BLaER1 treated with 17β-estradiol and CSF1 and Interleukin-3, amounts not matched to agents 10 nM and 100 nM (cell line): ENCODE measurements around the gene PTPRN2.
"Not testable (repeated sequence)": the region's sequence is repeated elsewhere in the genome, so short reads cannot be mapped to it uniquely, and the experiment has no call there.

ENCODE experiments used
- H3K27ac ChIP-seq, 11 experiments: shearing (Covaris generic); formaldehyde crosslinking; 2 replicates each; pipeline ENCODE4 v1.8.1; 2022
- H3K27me3 ChIP-seq, 11 experiments: shearing (Covaris generic); formaldehyde crosslinking; 2 replicates each; pipeline ENCODE4 v1.8.1; 2022
- H3K36me3 ChIP-seq, 11 experiments: shearing (Covaris generic); formaldehyde crosslinking; 2 replicates each; pipeline ENCODE4 v1.8.1; 2022
- H3K4me1 ChIP-seq, 10 experiments: shearing (Covaris generic); formaldehyde crosslinking; 2 replicates each; pipeline ENCODE4 v1.8.1; 2022
- H3K4me2 ChIP-seq, 11 experiments: shearing (Covaris generic); formaldehyde crosslinking; 2 replicates each; pipeline ENCODE4 v1.8.1; 2022
- H3K4me3 ChIP-seq, 10 experiments: shearing (Covaris generic); formaldehyde crosslinking; 2 replicates each; pipeline ENCODE4 v1.8.1; 2022
- H3K9ac ChIP-seq, 11 experiments: shearing (Covaris generic); formaldehyde crosslinking; 2 replicates each; pipeline ENCODE4 v1.8.1; 2022
- H3K9me3 ChIP-seq, 11 experiments: shearing (Covaris generic); formaldehyde crosslinking; replicated peaks in 1 of 11; 2 replicates each; pipeline ENCODE4 v1.8.1; 2022
- H4K20me1 ChIP-seq, 11 experiments: shearing (Covaris generic); formaldehyde crosslinking; 2 replicates each; pipeline ENCODE4 v1.8.1; 2022
- Cebpa-rat ChIP-seq, 11 experiments: shearing (Covaris generic); IDR thresholded peaks; 2 replicates each; pipeline ENCODE4 v1.8.1; 2022

PTPRN2 gene

DNA sequence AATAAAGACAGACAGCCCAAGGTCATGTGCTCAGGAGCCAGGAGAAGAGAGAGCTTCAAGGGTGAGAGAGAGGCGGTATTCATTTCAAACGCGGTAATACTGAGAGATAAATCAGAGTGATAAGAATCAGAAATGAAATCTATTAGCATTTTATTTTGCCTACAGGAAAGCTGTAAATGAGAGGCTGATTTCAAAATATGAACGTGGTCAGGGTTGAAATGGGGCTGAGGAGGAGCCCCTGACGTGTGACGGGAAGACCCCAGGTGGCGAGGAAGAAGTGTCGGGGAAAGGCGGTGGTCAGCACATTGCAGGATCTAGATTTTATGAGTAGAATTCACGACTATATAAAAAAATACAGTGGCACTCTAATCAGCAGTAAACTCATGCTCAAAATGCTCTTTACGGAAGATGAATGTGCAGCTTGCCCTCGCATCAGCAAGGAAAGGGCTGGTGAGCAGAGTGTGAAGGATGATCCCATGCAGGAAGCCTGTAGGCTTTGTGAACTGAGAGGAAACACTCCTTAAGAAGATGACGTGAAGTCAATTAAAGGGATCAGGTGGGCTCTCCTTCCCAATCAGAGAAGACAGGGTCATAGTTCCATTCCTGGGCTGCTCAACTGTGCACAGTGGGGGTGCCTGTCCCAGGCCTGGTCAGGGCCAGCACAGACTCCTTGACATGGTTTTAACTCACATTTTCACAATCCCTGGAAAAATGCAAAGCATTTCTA, 360.2 kb downstream of the PTPRN2 start:
- no peak for TF ChIP-seq Cebpa-rat (IDR thresholded peaks at IDR 0.05)
- Histone ChIP-seq H3K27ac (no peak overlapping the region), H4K20me1 (no peaks in the 10 kb centered on the region), H3K36me3 (peaks cover 0 to 4% (median 0%) of the 10 kb centered on the region in 11 experiments; a peak in 1 of 22 replicates), H3K27me3 (no peaks in the 10 kb centered on the region), H3K4me3 (no peak overlapping the region), H3K9me3 (peaks cover 21 to 33% (median 27%) of the 10 kb centered on the region in 11 experiments), H3K4me1 (no peaks in the 10 kb centered on the region), H3K9ac (no peak overlapping the region), H3K4me2 (no peak overlapping the region)

DNA sequence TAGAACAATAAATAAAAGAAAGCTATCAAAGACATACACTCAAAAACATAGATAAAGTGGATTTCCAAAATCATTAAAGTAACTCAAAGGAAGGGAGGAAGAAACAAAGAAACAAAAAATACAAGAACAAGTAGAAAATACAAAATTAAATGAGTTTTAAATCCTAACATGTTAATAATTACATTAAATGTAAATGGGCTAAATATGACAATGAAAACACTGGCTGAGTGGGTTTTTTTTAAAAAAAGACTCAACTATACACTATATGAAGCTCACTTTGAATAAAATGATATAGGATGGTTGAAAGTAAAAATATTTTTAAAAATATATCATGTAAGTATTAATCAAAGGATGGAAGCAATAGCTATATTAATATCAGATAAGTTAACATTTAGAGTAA, 371.4 kb downstream of the PTPRN2 start:
- Histone ChIP-seq H3K9me3 (peaks cover 41 to 62% (median 58%) of the 10 kb centered on the region in 11 experiments), H4K20me1 (no peaks in the 10 kb centered on the region), H3K4me1 (no peaks in the 10 kb centered on the region), H3K4me3 (no peak overlapping the region), H3K9ac (no peak overlapping the region), H3K27ac (no peak overlapping the region), H3K27me3 (no peaks in the 10 kb centered on the region), H3K4me2 (no peak overlapping the region), H3K36me3 (no peaks in the 10 kb centered on the region)
- TF ChIP-seq Cebpa-rat (IDR thresholded peaks at IDR 0.05), result no peak

DNA sequence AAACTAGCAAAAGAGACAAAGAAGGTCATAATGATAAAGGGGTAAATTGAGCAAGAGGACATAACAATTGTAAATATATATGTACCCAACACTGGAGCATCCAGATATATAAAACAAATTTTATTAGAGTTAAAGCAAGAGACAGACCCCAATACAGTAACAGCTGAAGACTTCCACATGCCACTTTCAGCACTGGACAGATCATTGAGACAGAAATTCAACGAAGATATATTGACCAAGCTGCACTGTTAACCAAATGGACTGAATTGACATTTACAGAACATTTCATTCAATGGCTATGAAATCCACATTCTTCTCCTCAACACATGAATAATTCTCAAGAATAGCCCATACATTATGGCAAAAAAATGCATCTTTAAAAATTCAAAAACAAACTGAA, 378.2 kb downstream of the PTPRN2 start:
- Histone ChIP-seq H3K27ac (no peak overlapping the region), H3K36me3 (no peaks in the 10 kb centered on the region), H3K4me1 (no peaks in the 10 kb centered on the region), H3K27me3 (no peaks in the 10 kb centered on the region), H3K9me3 (peaks cover 1 to 12% (median 4%) of the 10 kb centered on the region in 11 experiments; a peak in 9 of 22 replicates), H4K20me1 (no peaks in the 10 kb centered on the region), H3K4me2 (no peak overlapping the region), H3K4me3 (no peak overlapping the region), H3K9ac (no peak overlapping the region)
- no peak for TF ChIP-seq Cebpa-rat (IDR thresholded peaks at IDR 0.05)

DNA sequence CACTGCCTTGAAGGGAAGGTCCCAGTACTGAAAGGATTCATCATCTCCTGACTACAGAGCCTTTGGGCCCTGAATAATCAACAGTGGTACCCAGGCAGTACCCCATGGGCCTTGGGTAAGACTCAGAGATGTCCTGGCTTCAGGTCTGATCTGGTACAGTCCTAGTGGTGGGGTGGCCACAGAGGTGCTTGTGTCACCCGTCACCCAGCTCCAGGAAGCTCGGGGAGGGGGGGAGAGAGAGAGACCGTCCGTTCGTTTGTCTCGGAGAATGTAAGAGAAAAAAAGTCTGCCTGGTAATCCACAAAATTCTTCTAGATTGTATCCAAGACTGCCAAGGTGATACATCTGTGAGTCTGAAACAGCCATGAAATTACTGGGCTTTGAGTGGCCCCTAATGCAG, 381.3 kb downstream of the PTPRN2 start:
- Histone ChIP-seq H3K27me3 (no peaks in the 10 kb centered on the region), H3K4me3 (no peak overlapping the region), H3K9me3 (peaks cover 0 to 8% (median 0%) of the 10 kb centered on the region in 11 experiments; a peak in 1 of 22 replicates), H3K36me3 (no peaks in the 10 kb centered on the region), H4K20me1 (no peaks in the 10 kb centered on the region), H3K9ac (no peak overlapping the region), H3K27ac (no peak overlapping the region), H3K4me1 (no peaks in the 10 kb centered on the region), H3K4me2 (no peak overlapping the region)
- no peak for TF ChIP-seq Cebpa-rat (IDR thresholded peaks at IDR 0.05)

DNA sequence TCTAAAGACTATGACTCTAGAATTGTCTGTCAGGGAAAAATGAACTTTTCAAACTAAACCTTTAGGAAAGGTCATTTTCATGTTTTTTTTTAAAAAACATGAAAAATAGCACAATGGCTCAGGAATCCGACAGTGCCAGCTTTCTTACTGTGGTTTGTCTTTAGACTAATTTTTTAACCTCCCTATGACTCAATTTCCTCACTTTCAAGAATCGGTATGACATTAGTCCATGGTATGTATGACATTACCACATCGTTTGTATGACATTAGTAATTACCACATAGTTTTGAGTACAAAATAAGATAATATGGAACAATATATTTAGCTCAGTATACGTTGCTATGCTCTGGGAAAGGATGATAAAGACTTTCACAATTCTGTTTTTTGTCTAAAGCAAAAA, 383.2 kb downstream of the PTPRN2 start:
- H3K4me2 ChIP-seq, result no peak overlapping the region
- TF ChIP-seq Cebpa-rat (IDR thresholded peaks at IDR 0.05), result no peak
- no peaks in the 10 kb centered on the region for H3K4me1 ChIP-seq
- 0 out of 22 replicates have a peak, but pooled peaks cover 0 to 5% (median 0%) of the 10 kb centered on the region in 11 experiments for H3K9me3 ChIP-seq
- no peak overlapping the region for H3K4me3 ChIP-seq
- no peak overlapping the region for H3K9ac ChIP-seq
- no peak overlapping the region for H3K27ac ChIP-seq
- no peaks in the 10 kb centered on the region for H3K36me3 ChIP-seq
- no peaks in the 10 kb centered on the region for H4K20me1 ChIP-seq
- no peaks in the 10 kb centered on the region for H3K27me3 ChIP-seq

DNA sequence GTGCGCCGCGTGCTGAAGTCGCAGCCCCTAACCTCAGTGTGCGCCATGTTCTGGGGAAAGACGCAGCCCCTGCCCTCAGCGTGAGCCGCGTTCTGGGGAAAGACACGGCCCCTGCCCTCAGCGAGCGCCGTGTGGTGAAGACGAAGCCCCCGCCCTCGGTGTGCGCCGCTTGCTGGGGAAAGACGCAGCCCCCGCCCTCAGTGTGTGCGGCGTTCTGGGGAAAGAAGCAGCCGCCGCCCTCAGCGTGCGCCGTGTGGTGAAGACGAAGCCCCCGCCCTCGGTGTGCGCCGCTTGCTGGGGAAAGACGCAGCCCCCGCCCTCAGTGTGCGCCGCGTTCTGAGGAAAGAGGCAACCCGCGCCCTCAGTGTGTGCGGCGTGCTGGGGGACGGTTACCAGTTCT, 383.7 kb downstream of the PTPRN2 start:
- H3K9me3 ChIP-seq, H4K20me1 ChIP-seq, H3K4me2 ChIP-seq, H3K4me1 ChIP-seq, H3K27me3 ChIP-seq, H3K36me3 ChIP-seq, H3K27ac ChIP-seq, H3K4me3 ChIP-seq, H3K9ac ChIP-seq: not testable (repeated sequence)

DNA sequence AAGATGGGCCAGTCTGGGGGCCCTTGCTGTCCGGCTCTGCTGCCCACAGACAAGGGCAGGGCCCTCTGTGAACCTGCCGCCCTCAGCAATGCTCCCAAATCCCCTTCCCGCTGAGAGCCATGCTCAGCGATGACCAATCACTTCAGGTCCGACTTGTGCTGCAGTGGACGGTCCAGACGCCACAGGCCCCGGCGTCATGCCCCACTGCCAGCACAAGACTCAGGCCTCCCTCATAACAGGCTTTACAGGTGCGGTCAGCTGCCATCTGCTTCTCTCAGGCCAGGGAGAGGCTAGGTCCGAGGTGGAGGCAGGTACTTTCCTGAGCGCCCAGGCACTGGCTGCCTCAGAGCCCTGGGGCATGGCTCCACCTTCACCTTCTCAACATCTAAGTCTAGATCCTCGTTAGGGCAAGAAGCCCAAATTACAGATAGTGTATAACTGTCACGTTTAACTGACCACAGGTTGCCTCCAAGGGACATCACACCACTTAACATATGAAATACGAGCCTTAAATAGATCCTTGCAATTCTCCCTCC, 393.2 kb downstream of the PTPRN2 start:
- H3K4me1 ChIP-seq, result no peaks in the 10 kb centered on the region
- 0 out of 22 replicates have a peak, but pooled peaks cover 0 to 4% (median 0%) of the 10 kb centered on the region in 11 experiments for H3K36me3 ChIP-seq
- H3K27ac ChIP-seq, result no peak overlapping the region
- no peak for TF ChIP-seq Cebpa-rat (IDR thresholded peaks at IDR 0.05)
- H3K9ac ChIP-seq, result no peak overlapping the region
- no peaks in the 10 kb centered on the region for H4K20me1 ChIP-seq
- peaks cover 29 to 81% (median 61%) of the 10 kb centered on the region in 11 experiments for H3K9me3 ChIP-seq
- no peak overlapping the region for H3K4me2 ChIP-seq
- H3K27me3 ChIP-seq, result no peaks in the 10 kb centered on the region
- no peak overlapping the region for H3K4me3 ChIP-seq

DNA sequence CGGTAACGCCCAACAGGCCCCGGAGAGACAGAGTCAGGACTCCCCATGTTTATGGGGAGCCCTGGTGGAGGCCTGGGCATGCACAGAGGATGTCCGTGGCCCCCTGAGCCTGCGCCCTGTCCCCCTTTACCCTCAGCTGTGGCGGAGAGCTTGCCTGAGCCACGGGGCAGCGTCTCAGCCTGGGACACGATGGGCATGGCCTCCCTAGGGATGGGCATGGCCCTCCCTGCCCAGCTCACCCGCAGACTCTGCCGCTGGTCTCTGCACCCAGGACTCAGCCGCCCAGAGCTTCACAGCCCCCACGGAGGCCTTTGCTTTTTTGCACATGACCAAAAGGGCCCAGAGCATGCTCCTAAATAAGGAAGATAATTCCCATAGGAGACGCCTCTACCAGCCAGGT, 394.2 kb downstream of the PTPRN2 start:
- Histone ChIP-seq H3K36me3 (0 out of 22 replicates have a peak, but pooled peaks cover 0 to 4% (median 0%) of the 10 kb centered on the region in 11 experiments), H3K9ac (no peak overlapping the region), H3K4me2 (no peak overlapping the region), H3K4me3 (no peak overlapping the region), H3K4me1 (no peaks in the 10 kb centered on the region), H3K27ac (no peak overlapping the region), H3K9me3 (peaks cover 39 to 91% (median 71%) of the 10 kb centered on the region in 11 experiments), H4K20me1 (no peaks in the 10 kb centered on the region), H3K27me3 (no peaks in the 10 kb centered on the region)
- TF ChIP-seq Cebpa-rat (IDR thresholded peaks at IDR 0.05), result no peak

DNA sequence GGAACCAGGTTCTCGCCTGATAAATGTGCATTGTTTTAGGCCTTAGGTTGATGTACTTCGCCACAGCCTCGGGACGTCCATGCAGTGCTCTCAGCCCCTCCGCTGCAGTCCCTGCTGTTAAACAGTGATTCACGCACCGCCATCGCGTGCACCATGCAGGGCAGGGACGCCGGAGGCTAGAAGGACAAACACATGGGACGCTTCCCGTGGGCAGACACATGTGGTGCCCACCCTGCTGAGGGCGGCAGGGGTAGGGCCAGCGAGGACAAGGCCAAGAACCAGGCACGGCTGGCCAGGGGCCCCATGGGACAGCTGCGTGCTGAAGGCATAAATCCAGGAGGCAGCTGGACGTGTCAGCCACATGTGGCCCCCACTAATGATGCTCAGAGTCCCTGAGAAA, 394.7 kb downstream of the PTPRN2 start:
- H3K4me2 ChIP-seq, result no peak overlapping the region
- H3K36me3 ChIP-seq, result 0 out of 22 replicates have a peak, but pooled peaks cover 0 to 4% (median 0%) of the 10 kb centered on the region in 11 experiments
- H4K20me1 ChIP-seq, result no peaks in the 10 kb centered on the region
- H3K9me3 ChIP-seq, result peaks cover 39 to 93% (median 72%) of the 10 kb centered on the region in 11 experiments
- no peaks in the 10 kb centered on the region for H3K4me1 ChIP-seq
- H3K27ac ChIP-seq, result no peak overlapping the region
- no peak for TF ChIP-seq Cebpa-rat (IDR thresholded peaks at IDR 0.05)
- H3K9ac ChIP-seq, result no peak overlapping the region
- H3K27me3 ChIP-seq, result no peaks in the 10 kb centered on the region
- H3K4me3 ChIP-seq, result no peak overlapping the region
